ENCODE data around the gene PAM. TPM values are rescaled to one million over a fixed set of nuclear protein-coding genes. Genes with fewer than 3 reads are reported as not detected.

Gene PAM
- total RNA-seq, 1 donor: 266 TPM

GRCh38 chr5:102789469-102789868 is 34.4 kb downstream of the PAM start:
- TF ChIP-seq CTCF (IDR thresholded peaks at IDR 0.05; ENCODE audit: insufficient read depth, low read depth, low read length): no peak
- no peak overlapping the region for H3K4me3 ChIP-seq (ENCODE audit: low read depth, low read length)
- peak; percentile 26 for DNase-seq (ENCODE audit: low read depth)

- DNase-seq (ENCODE audit: low read depth): no peak
- no peak overlapping the region for H3K4me3 ChIP-seq (ENCODE audit: low read depth, low read length)
- TF ChIP-seq CTCF (IDR thresholded peaks at IDR 0.05; ENCODE audit: insufficient read depth, low read depth, low read length): no peak
These were observed 35.6 kb downstream of the PAM start for GRCh38 chr5:102790748-102791147.

- TF ChIP-seq CTCF (IDR thresholded peaks at IDR 0.05; ENCODE audit: insufficient read depth, low read depth, low read length): peak; percentile 29
- no peak overlapping the region for H3K4me3 ChIP-seq (ENCODE audit: low read depth, low read length)
- DNase-seq (ENCODE audit: low read depth): peak; percentile 26
These were observed 37.6 kb downstream of the PAM start for GRCh38 chr5:102792705-102793104.

- no peak for DNase-seq (ENCODE audit: low read depth)
- no peak overlapping the region for H3K4me3 ChIP-seq (ENCODE audit: low read depth, low read length)
- TF ChIP-seq CTCF (IDR thresholded peaks at IDR 0.05; ENCODE audit: insufficient read depth, low read depth, low read length): no peak
These were observed 38.9 kb downstream of the PAM start for GRCh38 chr5:102794047-102794446.

- no peak for DNase-seq (ENCODE audit: low read depth)
- H3K4me3 ChIP-seq (ENCODE audit: low read depth, low read length): no peak overlapping the region
- TF ChIP-seq CTCF (IDR thresholded peaks at IDR 0.05; ENCODE audit: insufficient read depth, low read depth, low read length): no peak
These were observed 39.7 kb downstream of the PAM start for GRCh38 chr5:102794677-102795331.

GRCh38 chr5:102795526-102795925 is 40.4 kb downstream of the PAM start:
- DNase-seq (ENCODE audit: low read depth): no peak
- H3K4me3 ChIP-seq (ENCODE audit: low read depth, low read length): no peak overlapping the region
- TF ChIP-seq CTCF (IDR thresholded peaks at IDR 0.05; ENCODE audit: insufficient read depth, low read depth, low read length): no peak

GRCh38 chr5:102796009-102796408 is 40.9 kb downstream of the PAM start:
- TF ChIP-seq CTCF (IDR thresholded peaks at IDR 0.05; ENCODE audit: insufficient read depth, low read depth, low read length): no peak
- H3K4me3 ChIP-seq (ENCODE audit: low read depth, low read length): no peak overlapping the region
- no peak for DNase-seq (ENCODE audit: low read depth)
